AG09319 (cell line): Measurements from ENCODE around the gene SLC37A3.

Source experiments
- DNase-seq: peaks from one replicate; pipeline ENCODE4 v3.0.0-alpha.2; 2010; ENCODE audit warnings: low read depth; ENCODE audit errors: extremely low read depth
- TF ChIP-seq, protein P1 (sequence below): IDR thresholded peaks from 2 replicates; pipeline ENCODE4 v1.5.1; 2011; ENCODE audit warnings: low read depth, mild to moderate bottlenecking, inconsistent platforms, low read length, moderate library complexity

SLC37A3 gene

DNA sequence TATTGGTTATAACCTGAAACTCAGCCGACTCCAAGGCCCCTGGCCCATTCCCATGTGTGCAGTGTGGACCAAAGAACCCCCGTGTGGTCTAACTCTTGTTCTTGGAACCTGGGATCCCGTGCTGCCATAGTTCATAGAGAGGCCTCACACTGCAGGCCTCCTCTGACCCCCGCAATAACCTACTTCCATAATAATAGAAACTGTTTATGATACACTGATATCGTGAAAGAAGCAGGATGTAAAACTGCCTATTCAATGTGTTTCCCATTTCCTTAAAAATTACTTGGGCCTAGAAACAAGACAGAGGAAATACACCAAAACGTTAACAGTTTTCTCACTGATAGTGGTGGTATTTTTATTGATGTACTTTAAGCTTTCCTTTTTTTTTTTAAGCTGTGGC, 112.4 kb downstream of the SLC37A3 start:
- DNase-seq = no peak
- TF ChIP-seq, protein P1, sequence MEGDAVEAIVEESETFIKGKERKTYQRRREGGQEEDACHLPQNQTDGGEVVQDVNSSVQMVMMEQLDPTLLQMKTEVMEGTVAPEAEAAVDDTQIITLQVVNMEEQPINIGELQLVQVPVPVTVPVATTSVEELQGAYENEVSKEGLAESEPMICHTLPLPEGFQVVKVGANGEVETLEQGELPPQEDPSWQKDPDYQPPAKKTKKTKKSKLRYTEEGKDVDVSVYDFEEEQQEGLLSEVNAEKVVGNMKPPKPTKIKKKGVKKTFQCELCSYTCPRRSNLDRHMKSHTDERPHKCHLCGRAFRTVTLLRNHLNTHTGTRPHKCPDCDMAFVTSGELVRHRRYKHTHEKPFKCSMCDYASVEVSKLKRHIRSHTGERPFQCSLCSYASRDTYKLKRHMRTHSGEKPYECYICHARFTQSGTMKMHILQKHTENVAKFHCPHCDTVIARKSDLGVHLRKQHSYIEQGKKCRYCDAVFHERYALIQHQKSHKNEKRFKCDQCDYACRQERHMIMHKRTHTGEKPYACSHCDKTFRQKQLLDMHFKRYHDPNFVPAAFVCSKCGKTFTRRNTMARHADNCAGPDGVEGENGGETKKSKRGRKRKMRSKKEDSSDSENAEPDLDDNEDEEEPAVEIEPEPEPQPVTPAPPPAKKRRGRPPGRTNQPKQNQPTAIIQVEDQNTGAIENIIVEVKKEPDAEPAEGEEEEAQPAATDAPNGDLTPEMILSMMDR = no peak

DNA sequence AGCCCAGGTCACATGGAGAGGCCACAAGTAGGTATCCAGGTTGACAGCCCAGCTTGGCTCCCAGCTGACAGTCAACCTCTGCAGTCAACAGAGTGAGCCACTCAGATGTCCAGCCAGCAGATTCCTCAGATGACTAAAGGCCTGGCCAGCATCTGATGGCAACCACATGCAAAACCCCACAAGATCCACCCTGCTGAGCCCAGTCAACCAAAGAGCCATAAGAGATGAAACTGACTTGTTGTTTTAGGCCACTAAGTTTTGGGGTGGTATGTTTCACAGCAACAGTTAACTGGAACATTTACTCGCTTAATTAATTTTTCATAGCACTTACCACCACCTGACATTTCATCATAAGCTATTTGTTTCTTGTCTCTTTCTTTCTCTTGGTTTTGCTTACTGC, 114.3 kb downstream of the SLC37A3 start:
- no peak for DNase-seq
- TF ChIP-seq, protein P1 = no peak
